GM21717 (cell line): ENCODE measurements around the gene CDH2.

Experiments used
- ATAC-seq: cut with Tn5 transposase; IDR thresholded peaks from one replicate; pipeline ENCODE4 v1.9.1; 2021; ENCODE audit warnings: mild to moderate bottlenecking, moderate library complexity; ENCODE audit not compliant: unreplicated experiment

The CDH2 gene

DNA sequence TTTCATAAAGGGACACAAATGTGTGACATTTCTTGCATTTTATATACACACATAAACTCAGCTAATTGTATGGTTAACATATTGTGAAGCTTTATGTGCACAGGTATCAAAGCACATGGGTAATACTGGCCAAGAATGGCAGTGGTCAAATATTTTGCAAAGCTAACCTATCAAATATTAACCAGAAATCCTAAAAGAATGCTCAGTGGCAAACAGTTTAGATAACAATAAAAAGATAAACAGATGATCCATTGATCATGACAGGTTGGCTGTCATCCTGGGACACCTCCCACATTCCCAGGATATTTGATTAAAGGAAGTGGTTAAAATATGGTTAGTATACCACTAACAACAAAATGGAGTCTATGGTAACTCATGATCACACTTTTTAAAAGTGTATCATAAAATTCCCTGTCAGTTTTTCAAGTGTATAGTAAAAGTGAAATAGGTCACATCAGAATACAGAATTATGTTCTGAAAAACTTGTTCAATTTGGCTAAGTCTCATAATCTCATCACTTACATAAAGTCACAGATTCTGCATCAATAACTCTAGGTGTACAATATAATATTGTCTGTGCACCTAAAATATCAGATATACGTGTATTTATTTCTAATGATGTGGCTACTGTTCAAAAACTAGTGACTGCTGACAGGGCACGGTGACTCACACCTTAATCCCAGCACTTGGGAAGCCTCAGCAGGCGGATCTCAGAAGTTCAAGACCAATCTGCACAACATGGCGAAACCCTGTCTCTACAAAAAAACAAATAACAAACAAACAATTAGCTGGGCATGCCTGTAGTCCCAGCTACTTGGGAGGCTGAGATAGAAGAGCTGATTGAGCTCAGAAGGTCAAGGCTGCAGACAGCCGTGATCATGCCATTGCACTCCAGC, 48.9 kb downstream of the CDH2 start:
- no peak for ATAC-seq

DNA sequence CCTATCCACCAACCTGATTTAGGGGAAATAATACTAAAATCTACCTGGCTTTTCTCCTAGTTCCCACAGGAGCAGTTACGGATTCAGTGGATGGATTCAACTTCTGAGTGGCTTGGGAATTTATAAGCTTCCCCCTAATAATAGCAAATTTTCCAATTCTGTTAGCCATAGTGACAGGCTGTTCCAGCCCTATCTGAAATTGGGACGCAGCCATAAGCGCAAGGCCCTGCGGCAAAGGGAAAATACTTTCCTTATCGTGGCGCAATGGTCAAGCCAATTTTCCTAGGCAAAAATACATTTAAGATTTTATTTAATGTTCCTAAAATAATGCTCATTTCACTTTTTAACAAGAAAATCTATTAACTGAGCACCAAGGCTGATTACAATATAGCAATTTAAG, 49.7 kb downstream of the CDH2 start:
- ATAC-seq, result no peak

DNA sequence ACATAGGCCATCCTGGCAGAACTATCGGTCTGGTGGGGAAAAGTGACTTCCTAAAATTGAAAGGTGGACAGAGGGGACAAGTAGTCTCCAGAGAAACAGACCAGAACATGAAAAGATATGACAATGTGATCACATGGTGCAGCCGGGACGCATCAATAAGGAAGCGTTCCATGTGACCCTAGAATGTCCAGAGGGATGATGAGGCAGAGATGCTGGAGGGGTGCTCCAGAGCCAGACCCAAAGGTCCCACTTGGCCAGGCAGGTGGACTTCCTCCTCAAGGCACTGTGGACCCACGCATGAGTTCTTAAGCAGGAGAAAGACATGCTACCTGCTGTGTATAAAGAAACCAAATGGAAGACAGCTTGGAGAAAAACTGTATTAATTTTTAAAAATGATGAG, 50.2 kb downstream of the CDH2 start:
- no peak for ATAC-seq

DNA sequence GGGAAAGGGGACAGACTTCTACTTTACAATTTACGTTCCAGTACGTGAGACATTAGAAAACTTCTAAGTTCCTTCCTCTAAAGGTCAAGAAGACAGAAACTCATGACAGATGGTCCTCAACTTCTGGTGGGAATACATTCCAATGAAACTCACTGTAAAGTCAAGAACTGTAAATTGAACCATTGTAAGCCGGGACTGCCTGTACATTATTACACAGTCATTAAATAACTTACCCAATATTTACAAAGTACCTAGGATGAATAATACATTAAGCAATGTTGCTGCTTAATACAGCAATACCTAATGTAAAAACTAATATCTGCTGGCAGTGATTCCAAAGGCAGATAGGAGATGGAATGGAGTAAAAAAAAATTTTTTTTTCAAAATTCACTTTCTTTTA, 51.9 kb downstream of the CDH2 start:
- ATAC-seq, result no peak

DNA sequence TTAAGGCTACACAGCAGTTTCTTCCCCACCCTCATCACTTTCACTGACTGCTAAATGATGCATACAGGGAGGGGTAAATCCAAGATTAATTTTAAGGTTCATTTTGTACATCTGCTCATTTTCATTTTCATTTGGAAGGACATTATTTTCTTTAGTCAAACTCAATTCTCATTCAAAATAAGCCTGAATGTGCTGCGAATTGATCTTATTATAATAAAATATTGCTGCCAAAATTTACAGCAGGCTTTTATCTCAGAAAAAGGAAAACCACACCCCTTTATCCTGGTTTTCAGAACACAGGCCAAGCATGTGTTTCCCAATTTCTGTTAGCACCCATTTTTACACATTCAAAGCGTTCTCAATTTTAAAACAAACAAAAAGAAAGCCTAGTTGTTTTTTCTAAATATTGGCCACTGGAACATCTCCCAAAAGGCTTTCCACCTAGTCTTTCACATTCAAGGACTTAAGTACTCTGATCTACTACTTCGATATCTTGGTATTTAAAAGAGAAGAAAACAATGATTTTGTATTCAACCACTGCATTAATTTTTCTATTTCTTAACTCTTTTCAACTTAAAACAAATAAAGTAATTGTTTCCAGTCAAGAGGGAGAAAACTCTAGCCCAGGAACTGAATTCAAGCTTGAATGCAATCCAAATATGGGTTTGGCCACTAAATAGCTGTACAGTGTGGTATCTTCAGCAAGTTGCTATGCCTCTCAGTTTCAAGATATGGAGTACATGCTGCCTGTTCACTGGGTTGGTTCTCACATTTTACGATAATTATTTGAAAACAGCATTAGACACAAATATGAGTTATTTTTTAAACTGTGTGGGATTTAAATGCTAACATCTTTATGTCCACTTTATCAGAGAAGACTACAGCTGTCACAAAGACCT, 52.5 kb downstream of the CDH2 start:
- ATAC-seq, result no peak

GRCh38 chr18:28123401-28124030, 53.4 kb downstream of the CDH2 start:
- no peak for ATAC-seq

DNA sequence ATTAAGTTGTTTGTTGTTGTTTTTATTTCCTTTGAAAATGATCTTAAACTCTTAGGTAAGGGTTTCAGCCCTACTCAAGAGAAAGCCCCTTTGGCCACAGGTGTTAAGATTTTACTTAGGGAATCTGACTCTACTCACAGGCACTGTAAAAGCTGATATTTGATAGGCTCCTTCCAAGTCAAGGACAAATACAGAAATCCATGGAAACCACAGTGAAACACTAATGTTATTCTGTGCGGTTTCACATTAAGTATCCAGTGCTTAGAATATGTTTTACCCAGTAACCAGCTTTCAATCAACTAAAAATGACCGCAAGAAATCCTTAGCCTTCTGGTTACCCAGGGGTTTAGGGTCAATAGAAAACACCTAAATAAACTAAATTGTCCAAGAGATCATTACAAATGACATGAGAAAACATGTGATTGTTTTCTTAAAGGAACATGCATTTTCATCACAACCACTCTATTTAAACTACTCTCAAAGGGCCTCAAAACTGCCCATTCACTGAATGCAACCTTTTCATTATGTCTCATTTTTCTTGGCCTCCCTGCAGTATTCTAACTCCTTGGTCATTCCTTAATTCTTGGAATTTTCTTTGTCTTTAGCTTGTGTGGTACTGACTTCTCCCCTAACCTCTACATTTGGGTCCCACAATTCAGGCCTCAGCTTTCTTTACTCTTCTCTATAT, 56.0 kb downstream of the CDH2 start:
- ATAC-seq, result no peak

DNA sequence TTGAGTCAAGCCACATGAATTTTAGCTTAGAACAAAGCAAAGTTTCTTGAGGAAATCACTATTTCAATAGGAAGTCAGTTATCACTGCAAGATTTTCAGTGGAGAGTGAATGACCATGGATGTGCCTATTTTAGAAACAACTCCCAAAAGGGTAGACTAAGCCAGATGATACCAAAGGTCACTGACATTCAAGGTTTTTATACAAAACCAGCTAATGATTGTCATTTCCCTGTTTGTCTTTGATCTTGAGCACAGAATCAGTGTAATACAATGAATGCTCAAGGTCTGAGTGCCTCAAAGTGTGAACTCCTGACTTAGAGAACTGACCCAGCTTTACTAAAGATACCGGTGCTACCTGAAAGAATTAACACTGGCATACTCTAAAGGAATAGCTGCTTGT, 60.5 kb downstream of the CDH2 start:
- no peak for ATAC-seq

GRCh38 chr18:28115149-28115550, 61.8 kb downstream of the CDH2 start:
- no peak for ATAC-seq

GRCh38 chr18:28114472-28114871, 62.5 kb downstream of the CDH2 start:
- no peak for ATAC-seq

GRCh38 chr18:28113271-28114029, 63.5 kb downstream of the CDH2 start:
- ATAC-seq, result no peak

DNA sequence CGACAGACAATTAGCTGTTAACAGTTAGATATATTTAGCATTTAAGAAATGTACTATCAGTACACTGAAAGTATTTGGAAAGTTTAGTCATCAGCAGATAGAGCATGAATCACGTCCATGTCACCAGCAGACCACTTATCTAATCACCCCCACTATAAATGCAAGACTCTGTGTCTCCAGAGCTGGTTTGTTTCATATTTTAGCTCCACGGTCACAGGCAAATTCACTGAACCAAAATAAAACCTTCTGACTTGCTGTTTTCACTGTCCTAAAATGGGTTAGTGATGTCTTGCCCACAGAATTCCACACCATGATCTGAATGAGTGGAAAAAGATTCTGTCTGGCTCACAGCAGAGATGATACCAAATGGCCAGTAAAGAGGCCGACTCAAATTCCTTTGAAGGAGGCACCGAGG, 64.9 kb downstream of the CDH2 start:
- no peak for ATAC-seq

DNA sequence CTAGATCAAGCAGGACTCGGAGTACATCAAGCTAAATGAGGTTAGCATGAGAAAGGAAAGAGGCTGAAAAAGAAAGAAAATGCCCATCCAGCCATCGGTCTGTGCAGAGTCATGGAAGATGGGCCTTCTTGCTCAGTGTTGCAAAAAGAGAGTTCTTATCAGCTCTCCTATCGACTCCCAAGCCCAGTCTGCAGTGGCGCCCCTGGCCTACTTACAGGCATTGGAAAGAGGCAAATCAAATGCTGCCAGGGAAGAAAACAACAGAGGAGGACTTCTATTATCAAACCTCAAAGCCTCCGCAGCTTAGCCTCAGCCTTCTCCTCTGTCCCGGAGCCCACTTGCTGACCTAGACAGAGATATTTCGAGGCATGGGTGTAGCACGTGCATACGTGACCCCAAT, 66.0 kb downstream of the CDH2 start:
- ATAC-seq, result no peak

DNA sequence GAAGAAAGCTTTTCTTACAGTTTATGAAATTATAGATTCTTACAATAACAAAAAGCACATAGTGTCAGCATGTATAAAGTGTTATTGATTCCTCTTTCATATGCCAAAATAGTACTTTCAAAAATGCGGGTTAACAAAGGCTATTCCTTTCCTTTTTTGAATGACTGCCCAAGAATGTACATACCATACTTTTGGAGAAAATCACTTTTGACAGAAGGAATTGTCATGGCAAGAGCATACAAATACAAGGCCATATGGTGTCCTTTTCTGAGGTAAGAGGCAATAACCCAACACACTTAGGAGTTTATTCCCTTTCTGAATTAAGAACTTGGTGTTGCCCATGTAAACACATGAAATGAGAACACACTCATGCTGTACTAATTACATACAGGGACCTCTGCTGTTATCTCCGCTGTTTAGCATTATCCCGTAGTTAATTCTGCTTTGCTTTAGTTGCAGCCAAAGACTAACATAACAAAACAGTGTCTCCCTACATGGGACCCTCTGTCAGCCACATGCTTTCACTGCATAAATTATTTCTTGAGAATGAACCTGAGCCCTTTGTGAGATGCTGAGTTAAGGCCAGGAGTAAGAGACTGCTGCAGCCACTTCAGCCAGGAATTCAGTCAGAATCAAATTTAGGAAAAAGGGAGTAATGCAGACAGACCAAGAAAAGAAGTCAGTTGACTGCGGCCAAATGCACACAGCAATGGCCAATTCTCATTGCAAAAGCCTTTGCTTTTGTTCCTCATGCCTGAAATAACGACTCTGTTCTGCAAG, 67.0 kb downstream of the CDH2 start:
- no peak for ATAC-seq

GRCh38 chr18:28108814-28109213, 68.1 kb downstream of the CDH2 start:
- no peak for ATAC-seq

GRCh38 chr18:28108254-28108653, 68.7 kb downstream of the CDH2 start:
- ATAC-seq, result no peak

- ATAC-seq, result no peak
Observed at GRCh38 chr18:28099237-28099636, 77.7 kb downstream of the CDH2 start.

- no peak for ATAC-seq
Observed at GRCh38 chr18:28095631-28096030, 81.3 kb downstream of the CDH2 start.

- ATAC-seq, result no peak
Observed at GRCh38 chr18:28095041-28095440, 81.9 kb downstream of the CDH2 start.
